Measurements from ENCODE around the gene LSM4. TPM values are rescaled to one million over a fixed set of nuclear protein-coding genes. Genes with fewer than 3 reads are reported as not detected.

LSM4 gene
- total RNA-seq, 1 donor from 2014 or later = 150 TPM

DNA sequence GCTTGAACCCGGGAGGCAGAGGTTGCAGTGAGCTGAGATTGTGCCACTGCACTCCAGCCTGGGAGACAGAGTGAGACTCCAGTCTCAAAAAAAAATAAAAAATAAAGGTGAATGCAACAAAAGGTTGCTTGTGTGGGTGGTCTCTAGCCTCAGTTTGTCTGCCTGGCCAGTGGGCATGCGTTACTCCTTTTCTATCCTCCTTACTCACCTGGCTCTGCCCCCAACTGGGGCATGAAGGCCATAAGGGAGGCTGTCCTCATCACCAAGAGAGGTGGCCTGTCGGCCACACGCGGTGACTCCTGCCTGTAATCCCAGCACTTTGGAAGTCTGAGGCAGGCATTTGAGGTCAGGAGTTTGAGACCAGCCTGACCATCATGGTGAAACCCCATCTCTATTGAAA lies 39.5 kb downstream of the LSM4 start:
- Mint-ChIP-seq H3K27ac (no peak overlapping the region), H3K4me3 (ENCODE audit: low read depth) (no peak overlapping the region), H3K27me3 (no peaks in the 10 kb centered on the region), H3K4me1 (ENCODE audit: low read depth) (peaks cover 14% of the 10 kb centered on the region), H3K9me3 (ENCODE audit: low read depth) (no peaks in the 10 kb centered on the region), H3K36me3 (ENCODE audit: insufficient read depth) (peaks cover 9% of the 10 kb centered on the region)
- DNase-seq (ENCODE audit: low spot score, unreplicated experiment) = no peak
- TF ChIP-seq, protein P1, sequence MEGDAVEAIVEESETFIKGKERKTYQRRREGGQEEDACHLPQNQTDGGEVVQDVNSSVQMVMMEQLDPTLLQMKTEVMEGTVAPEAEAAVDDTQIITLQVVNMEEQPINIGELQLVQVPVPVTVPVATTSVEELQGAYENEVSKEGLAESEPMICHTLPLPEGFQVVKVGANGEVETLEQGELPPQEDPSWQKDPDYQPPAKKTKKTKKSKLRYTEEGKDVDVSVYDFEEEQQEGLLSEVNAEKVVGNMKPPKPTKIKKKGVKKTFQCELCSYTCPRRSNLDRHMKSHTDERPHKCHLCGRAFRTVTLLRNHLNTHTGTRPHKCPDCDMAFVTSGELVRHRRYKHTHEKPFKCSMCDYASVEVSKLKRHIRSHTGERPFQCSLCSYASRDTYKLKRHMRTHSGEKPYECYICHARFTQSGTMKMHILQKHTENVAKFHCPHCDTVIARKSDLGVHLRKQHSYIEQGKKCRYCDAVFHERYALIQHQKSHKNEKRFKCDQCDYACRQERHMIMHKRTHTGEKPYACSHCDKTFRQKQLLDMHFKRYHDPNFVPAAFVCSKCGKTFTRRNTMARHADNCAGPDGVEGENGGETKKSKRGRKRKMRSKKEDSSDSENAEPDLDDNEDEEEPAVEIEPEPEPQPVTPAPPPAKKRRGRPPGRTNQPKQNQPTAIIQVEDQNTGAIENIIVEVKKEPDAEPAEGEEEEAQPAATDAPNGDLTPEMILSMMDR (IDR thresholded peaks at IDR 0.05; ENCODE audit: unreplicated experiment) = no peak

DNA sequence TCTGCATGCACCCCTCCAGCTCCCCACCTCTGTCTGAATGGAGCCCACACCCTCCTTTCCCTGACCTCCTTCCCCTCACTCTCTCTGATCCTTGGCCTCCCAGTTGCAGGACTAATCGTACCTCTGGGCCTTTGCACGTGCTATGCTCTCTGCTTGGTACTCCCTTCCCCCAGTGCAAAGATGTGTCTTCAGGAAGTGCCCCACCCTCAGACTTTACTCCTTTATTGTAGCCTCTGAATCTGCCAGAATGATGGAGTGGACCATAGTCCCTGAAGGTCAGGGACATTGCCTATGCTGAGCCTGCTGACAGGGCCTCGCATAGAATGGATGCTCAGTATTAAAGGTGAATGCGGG lies 40.1 kb downstream of the LSM4 start:
- no peaks in the 10 kb centered on the region for H3K27me3 Mint-ChIP-seq
- no peak for DNase-seq (ENCODE audit: low spot score, unreplicated experiment)
- TF ChIP-seq, protein P1 (IDR thresholded peaks at IDR 0.05; ENCODE audit: unreplicated experiment) = no peak
- H3K4me3 Mint-ChIP-seq (ENCODE audit: low read depth) = peak overlapping the region; percentile 77
- peak overlapping the region; percentile 98 for H3K27ac Mint-ChIP-seq
- H3K4me1 Mint-ChIP-seq (ENCODE audit: low read depth) = peaks cover 11% of the 10 kb centered on the region
- peaks cover 9% of the 10 kb centered on the region for H3K36me3 Mint-ChIP-seq (ENCODE audit: insufficient read depth)
- H3K9me3 Mint-ChIP-seq (ENCODE audit: low read depth) = no peaks in the 10 kb centered on the region

DNA sequence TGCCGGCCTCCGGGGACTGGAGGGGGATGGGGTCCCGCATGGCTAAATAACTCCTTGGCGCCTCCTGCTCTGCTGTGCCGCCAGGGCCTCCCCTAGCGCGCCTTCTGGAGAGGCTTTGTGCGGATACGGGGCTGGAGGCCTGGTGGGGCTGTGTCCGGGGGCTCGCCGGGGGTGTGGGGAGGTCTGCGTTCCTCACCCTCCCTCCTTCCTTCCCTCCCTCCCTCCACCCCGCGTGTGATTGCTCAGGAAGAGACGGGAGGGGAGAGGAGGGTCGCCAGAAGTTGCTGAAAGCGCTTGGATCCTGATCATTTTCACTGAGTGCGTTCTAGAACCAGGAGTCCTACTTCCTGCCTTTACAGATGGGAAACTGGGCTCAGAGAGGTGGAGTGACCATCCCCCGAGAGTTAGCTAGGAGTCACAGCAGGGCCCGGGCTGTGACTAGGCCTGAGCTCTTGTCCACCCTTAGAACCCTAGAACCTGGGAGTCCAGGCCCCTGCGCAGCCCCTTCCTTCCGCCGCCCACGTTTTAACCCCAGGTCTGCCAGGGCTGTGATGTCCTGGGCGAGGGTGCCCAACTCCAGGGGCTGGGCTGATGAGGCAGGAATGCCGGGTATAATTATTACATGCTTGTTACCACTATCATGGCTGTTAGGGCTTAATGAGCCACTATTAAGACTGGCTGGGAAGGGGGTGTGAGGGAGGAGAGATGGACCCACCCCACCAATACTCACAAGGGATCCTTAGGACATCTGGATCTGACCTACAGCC lies 40.7 kb downstream of the LSM4 start:
- DNase-seq (ENCODE audit: low spot score, unreplicated experiment) = no peak
- Mint-ChIP-seq H3K27ac (peak overlapping the region; percentile 98), H3K4me1 (ENCODE audit: low read depth) (peaks cover 13% of the 10 kb centered on the region), H3K9me3 (ENCODE audit: low read depth) (no peaks in the 10 kb centered on the region), H3K27me3 (no peaks in the 10 kb centered on the region), H3K36me3 (ENCODE audit: insufficient read depth) (peaks cover 10% of the 10 kb centered on the region), H3K4me3 (ENCODE audit: low read depth) (peak overlapping the region; percentile 77)
- TF ChIP-seq, protein P1 (IDR thresholded peaks at IDR 0.05; ENCODE audit: unreplicated experiment) = no peak

DNA sequence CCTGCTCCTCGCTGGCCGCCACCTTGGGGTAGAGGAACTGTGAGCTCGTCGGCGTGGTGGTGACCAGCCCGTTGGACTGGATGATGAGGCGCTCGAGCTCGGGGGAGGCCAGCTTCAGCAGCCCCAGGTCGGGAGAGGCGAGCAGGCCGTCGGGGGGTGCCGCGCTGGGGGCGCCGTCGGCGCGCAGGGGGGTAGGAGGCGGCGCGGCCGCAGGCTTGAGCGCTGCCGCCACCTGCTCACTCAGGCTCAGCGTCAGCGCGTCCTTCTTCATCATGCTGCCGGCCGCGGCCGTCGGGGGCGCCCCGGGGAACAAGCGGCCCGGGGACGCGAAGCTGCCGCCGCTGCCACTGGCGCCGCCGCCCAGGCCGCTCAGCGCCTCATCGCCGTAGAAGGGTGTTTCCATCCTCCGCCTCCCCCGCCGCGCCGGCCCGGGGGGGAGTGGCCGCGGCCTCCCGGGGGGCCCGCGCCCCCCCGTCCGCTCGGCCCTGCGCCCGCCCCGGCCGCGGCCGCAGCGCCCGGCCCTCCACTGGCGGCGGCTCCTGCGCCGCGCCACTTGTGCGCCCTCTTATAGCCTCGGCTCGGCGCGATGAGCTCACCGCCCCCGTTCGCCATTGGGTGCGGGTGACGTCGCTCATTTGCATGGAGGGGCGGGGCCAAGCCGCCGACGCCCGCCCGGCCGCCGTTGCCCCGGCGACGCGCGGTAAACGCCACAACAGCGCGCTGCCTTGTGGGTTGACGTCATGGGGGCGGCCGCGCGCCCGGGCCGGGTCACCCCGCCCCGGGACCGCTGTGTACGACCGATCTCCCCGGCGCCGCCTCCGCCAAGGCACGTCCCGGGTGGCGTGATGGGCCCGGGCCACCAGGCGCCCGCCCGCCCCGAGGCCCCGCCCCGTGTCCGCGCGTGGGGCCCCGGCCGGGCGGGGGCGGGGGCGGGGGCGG lies 41.5 kb downstream of the LSM4 start, which contains the start of gene JUND:
TSS of gene JUND (minus strand) at position 541 of the 939 bp plus-strand sequence. CDS start at position 403, 138 bp downstream.
- peak within 1 kb of the TSS; percentile 98 for H3K4me3 Mint-ChIP-seq (ENCODE audit: low read depth)
- peaks cover 11% of the 10 kb centered on the region for H3K4me1 Mint-ChIP-seq (ENCODE audit: low read depth)
- H3K9me3 Mint-ChIP-seq (ENCODE audit: low read depth) = no peaks in the 10 kb centered on the region

More for the DNA sequence above, 41.5 kb downstream of the LSM4 start, which contains the start of gene JUND:
- no peaks in the 10 kb centered on the region for H3K27me3 Mint-ChIP-seq
- H3K36me3 Mint-ChIP-seq (ENCODE audit: insufficient read depth) = peaks cover 10% of the 10 kb centered on the region
- DNase-seq (ENCODE audit: low spot score, unreplicated experiment) = peak; percentile 96
- TF ChIP-seq, protein P1 (IDR thresholded peaks at IDR 0.05; ENCODE audit: unreplicated experiment) = peak; percentile 18
- peak within 1 kb of the TSS; percentile 98 for H3K27ac Mint-ChIP-seq

Data from progenitor cell of endocrine pancreas (in vitro differentiated cells).